IPS-20b (cell line): ENCODE data around the gene PRICKLE2.

Source experiments
- H3K27ac ChIP-seq: one replicate; pipeline ENCODE4 v1.5.1; 2013; ENCODE audit warnings: low read length
- H3K27me3 ChIP-seq: 2 replicates; pipeline ENCODE4 v1.6.1; 2013; ENCODE audit warnings: mild to moderate bottlenecking, low read length, inconsistent platforms; ENCODE audit not compliant: insufficient read depth
- H3K36me3 ChIP-seq: 2 replicates; pipeline ENCODE4 v1.6.1; 2013; ENCODE audit warnings: low read depth, mild to moderate bottlenecking, inconsistent platforms, low read length, moderate library complexity; ENCODE audit not compliant: insufficient read depth
- H3K4me1 ChIP-seq: 2 replicates; pipeline ENCODE4 v1.6.1; 2013; ENCODE audit warnings: mild to moderate bottlenecking, control low read depth, inconsistent platforms, low read length, moderate library complexity; ENCODE audit not compliant: insufficient read depth
- H3K4me3 ChIP-seq: 2 replicates; pipeline ENCODE4 v1.5.1; 2013; ENCODE audit warnings: mild to moderate bottlenecking, low read length, inconsistent platforms
- H3K9ac ChIP-seq: 2 replicates; pipeline ENCODE4 v1.6.1; 2013; ENCODE audit warnings: low read depth, mild to moderate bottlenecking, inconsistent platforms, low read length, moderate library complexity
- H3K9me3 ChIP-seq: 2 replicates; pipeline ENCODE4 v1.6.1; 2013; ENCODE audit warnings: mild to moderate bottlenecking, low read depth, low read length, inconsistent platforms; ENCODE audit not compliant: insufficient read depth

Gene PRICKLE2

DNA sequence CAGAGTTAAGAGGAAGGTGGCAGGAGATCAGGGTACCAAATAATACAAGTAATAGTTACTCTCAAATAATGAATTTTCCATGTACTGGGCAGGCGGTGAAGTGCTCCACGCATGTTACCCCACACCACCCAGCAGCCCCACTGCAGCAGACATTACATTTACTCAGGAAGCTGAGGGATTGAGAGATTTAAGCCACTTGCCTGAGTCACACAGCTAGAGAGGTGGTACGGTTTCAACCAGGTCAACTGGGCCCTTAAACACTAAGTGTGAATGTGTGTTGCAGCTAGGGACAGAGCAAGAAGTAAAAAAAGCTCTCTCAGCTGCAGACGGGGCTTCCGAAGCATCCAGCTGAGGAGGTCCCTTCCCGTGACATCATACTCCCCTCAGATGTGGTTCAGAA is 91.3 kb downstream of the PRICKLE2 start:
- no peak overlapping the region for H3K9ac ChIP-seq
- no peaks in the 10 kb centered on the region for H3K9me3 ChIP-seq
- no peaks in the 10 kb centered on the region for H3K36me3 ChIP-seq
- H3K4me3 ChIP-seq: no peak overlapping the region
- H3K27ac ChIP-seq: no peak overlapping the region
- H3K4me1 ChIP-seq: no peaks in the 10 kb centered on the region
- no peaks in the 10 kb centered on the region for H3K27me3 ChIP-seq

DNA sequence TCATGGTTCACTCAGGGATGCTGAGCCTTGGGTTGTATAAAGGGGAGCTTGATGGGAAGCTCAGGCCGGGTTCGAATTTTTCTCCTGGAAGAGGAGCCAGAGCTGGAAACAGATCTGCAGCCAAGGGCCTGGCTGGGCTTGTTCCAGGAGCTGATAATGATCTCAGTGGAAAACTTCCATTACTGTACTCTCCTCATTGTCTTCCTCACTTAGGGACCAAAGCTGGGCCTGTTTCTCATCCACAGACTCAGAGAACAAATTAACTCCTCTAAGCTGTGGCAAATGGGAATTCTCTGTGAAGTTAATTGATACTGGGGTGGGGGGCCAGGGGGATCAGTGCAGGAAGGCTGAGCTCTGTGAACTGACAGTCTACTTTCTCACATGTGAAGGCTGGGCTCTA is 92.0 kb downstream of the PRICKLE2 start:
- Histone ChIP-seq H3K27ac (no peak overlapping the region), H3K9me3 (no peaks in the 10 kb centered on the region), H3K9ac (no peak overlapping the region), H3K36me3 (no peaks in the 10 kb centered on the region), H3K4me3 (no peak overlapping the region), H3K27me3 (no peaks in the 10 kb centered on the region), H3K4me1 (no peaks in the 10 kb centered on the region)

DNA sequence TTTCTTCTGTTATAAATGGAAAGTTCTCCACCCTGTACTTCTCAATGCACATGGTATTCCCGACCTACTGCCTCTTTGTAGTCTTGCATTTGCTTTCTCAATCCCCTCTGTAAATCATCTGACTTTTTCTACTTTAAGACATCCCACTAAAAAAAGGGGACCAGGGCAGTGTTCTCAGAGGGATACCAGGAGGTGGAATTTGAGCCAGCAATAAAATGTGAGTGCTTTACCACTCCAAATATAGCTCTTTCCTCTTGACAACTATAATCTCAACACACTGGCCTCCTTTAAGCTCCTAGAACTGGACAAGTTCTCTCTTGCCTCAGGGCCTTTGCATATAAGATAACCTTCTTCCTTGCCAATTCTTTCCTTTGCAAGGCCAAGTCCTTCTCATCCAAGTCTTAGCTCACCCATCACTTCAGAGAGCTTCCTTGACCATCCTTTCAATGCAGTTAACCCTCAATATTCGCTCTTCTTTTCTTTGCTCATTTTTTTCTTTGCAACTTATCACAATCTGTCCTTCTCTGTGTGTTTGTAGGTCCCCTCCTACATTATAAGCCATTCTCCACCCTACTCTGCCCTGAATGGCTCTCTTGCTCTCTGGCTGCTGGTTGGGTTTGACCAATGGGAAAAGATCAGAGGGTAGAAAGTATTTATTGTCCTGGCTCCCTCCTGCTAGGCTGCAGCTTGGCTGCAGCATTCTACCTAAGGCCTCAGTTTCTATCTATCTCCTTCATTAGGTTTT is 93.4 kb downstream of the PRICKLE2 start:
- Histone ChIP-seq H3K27ac (no peak overlapping the region), H3K9ac (no peak overlapping the region), H3K27me3 (no peaks in the 10 kb centered on the region), H3K9me3 (no peaks in the 10 kb centered on the region), H3K4me1 (no peaks in the 10 kb centered on the region), H3K36me3 (no peaks in the 10 kb centered on the region), H3K4me3 (no peak overlapping the region)

GRCh38 chr3:64130436-64130835 is 94.8 kb downstream of the PRICKLE2 start:
- no peaks in the 10 kb centered on the region for H3K27me3 ChIP-seq
- H3K4me3 ChIP-seq: no peak overlapping the region
- no peak overlapping the region for H3K27ac ChIP-seq
- H3K4me1 ChIP-seq: no peaks in the 10 kb centered on the region
- H3K9me3 ChIP-seq: no peaks in the 10 kb centered on the region
- no peak overlapping the region for H3K9ac ChIP-seq
- no peaks in the 10 kb centered on the region for H3K36me3 ChIP-seq

GRCh38 chr3:64129581-64129980 is 95.7 kb downstream of the PRICKLE2 start:
- H3K9me3 ChIP-seq: no peaks in the 10 kb centered on the region
- H3K36me3 ChIP-seq: no peaks in the 10 kb centered on the region

DNA sequence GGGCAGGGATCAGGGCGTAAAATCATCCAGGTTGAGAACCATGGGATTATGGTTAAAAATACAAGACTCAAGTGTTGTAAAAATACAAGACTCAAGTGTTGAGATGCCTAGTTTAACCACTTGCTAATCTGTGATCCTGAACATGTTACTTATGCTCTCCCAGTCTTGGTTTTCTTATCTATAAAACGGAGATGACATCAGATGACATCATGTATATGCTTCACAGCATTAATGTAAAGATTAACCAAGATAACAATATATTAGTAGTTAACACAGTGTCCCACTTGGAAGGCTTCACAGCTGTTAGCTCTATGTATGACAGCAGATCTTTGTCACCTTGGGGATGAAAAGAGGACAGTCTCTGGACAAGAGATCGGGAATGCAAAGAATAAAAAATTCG is 96.2 kb downstream of the PRICKLE2 start:
- no peaks in the 10 kb centered on the region for H3K36me3 ChIP-seq
- no peak overlapping the region for H3K4me3 ChIP-seq
- no peak overlapping the region for H3K27ac ChIP-seq
- H3K9me3 ChIP-seq: no peaks in the 10 kb centered on the region
- H3K9ac ChIP-seq: no peak overlapping the region
- H3K27me3 ChIP-seq: no peaks in the 10 kb centered on the region
- H3K4me1 ChIP-seq: no peaks in the 10 kb centered on the region

More at GRCh38 chr3:64129581-64129980, 95.7 kb downstream of the PRICKLE2 start:
- no peaks in the 10 kb centered on the region for H3K4me1 ChIP-seq
- H3K4me3 ChIP-seq: no peak overlapping the region
- H3K9ac ChIP-seq: no peak overlapping the region
- H3K27me3 ChIP-seq: no peaks in the 10 kb centered on the region
- no peak overlapping the region for H3K27ac ChIP-seq

DNA sequence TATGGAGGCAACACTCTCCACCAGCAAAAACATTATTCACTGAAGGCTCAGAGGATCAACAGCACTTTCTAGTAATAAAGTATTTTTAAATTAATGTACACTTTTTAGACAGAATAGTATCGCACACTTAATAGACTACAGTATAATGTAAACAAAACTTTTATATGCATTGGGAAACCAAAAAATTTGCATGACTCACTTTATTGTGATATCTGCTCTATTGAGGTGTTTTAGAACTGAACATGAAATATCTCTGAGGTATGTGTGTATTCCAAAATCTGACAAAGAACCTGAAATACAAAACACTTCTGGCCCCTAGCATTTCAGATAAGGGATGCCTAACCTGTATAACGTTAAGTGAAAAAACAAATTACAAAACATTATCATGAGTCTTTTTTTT is 99.7 kb downstream of the PRICKLE2 start:
- Histone ChIP-seq H3K36me3 (no peaks in the 10 kb centered on the region), H3K9me3 (no peaks in the 10 kb centered on the region), H3K4me3 (no peak overlapping the region), H3K27me3 (no peaks in the 10 kb centered on the region), H3K4me1 (no peaks in the 10 kb centered on the region), H3K27ac (no peak overlapping the region), H3K9ac (no peak overlapping the region)

GRCh38 chr3:64123931-64124330 is 101.3 kb downstream of the PRICKLE2 start:
- no peaks in the 10 kb centered on the region for H3K36me3 ChIP-seq
- H3K27ac ChIP-seq: no peak overlapping the region
- H3K9me3 ChIP-seq: no peaks in the 10 kb centered on the region
- H3K9ac ChIP-seq: no peak overlapping the region
- H3K4me3 ChIP-seq: no peak overlapping the region
- no peaks in the 10 kb centered on the region for H3K27me3 ChIP-seq
- H3K4me1 ChIP-seq: no peaks in the 10 kb centered on the region

- H3K27me3 ChIP-seq: no peaks in the 10 kb centered on the region
- H3K4me1 ChIP-seq: no peaks in the 10 kb centered on the region
- H3K9me3 ChIP-seq: no peaks in the 10 kb centered on the region
- H3K4me3 ChIP-seq: no peak overlapping the region
- no peaks in the 10 kb centered on the region for H3K36me3 ChIP-seq
- no peak overlapping the region for H3K27ac ChIP-seq
- no peak overlapping the region for H3K9ac ChIP-seq
These were observed 102.8 kb downstream of the PRICKLE2 start for GRCh38 chr3:64122476-64122875.

- H3K9ac ChIP-seq: no peak overlapping the region
- H3K36me3 ChIP-seq: no peaks in the 10 kb centered on the region
- H3K27me3 ChIP-seq: no peaks in the 10 kb centered on the region
- no peak overlapping the region for H3K27ac ChIP-seq
- H3K4me3 ChIP-seq: no peak overlapping the region
- H3K4me1 ChIP-seq: no peaks in the 10 kb centered on the region
- no peaks in the 10 kb centered on the region for H3K9me3 ChIP-seq
These were observed 103.4 kb downstream of the PRICKLE2 start for GRCh38 chr3:64121750-64122311.

DNA sequence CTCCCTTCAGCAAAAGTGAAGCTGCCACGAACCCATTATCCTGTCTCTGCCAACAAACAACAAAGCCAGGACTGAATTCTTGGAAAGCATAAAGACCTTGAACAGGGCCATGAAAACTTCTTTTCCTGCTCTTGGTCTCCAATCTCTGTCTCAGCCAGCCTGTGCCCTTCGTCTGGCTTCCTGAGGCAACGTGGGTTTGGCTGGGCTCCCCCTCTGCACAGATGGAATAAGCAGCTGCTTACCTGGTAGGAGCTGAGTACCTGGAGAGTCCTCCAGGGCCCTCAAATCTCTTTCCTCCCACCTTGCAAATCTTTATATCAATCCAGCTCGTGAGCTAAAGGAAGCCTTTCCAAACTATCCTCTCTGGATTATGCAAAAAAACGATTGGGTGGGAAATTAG is 104.4 kb downstream of the PRICKLE2 start:
- Histone ChIP-seq H3K36me3 (no peaks in the 10 kb centered on the region), H3K4me1 (no peaks in the 10 kb centered on the region), H3K27me3 (no peaks in the 10 kb centered on the region), H3K9me3 (no peaks in the 10 kb centered on the region), H3K4me3 (no peak overlapping the region), H3K9ac (no peak overlapping the region), H3K27ac (no peak overlapping the region)

GRCh38 chr3:64117483-64117882 is 107.8 kb downstream of the PRICKLE2 start:
- Histone ChIP-seq H3K4me1 (no peaks in the 10 kb centered on the region), H3K27me3 (no peaks in the 10 kb centered on the region), H3K9me3 (peaks cover 7% of the 10 kb centered on the region; the same call in 1 of the 2 replicates), H3K27ac (no peak overlapping the region), H3K9ac (no peak overlapping the region), H3K4me3 (no peak overlapping the region), H3K36me3 (no peaks in the 10 kb centered on the region)
